ENCODE measurements around the gene CKMT2. TPM values are rescaled to one million over a fixed set of nuclear protein-coding genes. Genes with fewer than 3 reads are reported as not detected.

CKMT2 gene
- total RNA-seq, 6 experiments from 2014 or later, result not detected

DNA sequence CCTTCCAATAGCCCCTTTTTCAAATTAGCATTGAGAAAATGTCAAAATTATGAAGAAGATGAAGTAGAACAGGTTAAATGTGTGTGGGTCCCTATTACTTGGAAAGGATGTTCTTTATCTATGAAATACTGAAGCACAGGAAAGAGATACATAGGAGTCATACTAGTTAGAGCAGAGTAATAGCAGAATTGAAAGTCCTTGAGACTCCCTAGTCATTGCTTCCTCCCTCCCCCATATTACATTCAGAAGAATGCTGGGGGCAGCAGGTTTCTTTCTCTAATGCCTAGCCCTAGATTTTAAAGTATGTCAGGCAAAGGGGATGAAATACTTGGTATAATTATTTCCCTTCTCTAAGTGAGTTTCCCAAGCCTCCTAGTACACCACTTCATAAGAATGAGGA lies 72.7 kb downstream of the CKMT2 start:
- DNase-seq, result no peak
- peaks cover 8% of the 10 kb centered on the region for H3K36me3 Mint-ChIP-seq (ENCODE audit: low read depth)
- no peaks in the 10 kb centered on the region for H3K9me3 Mint-ChIP-seq
- H3K4me1 Mint-ChIP-seq (ENCODE audit: low read depth), result peaks cover 13% of the 10 kb centered on the region
- H3K27me3 Mint-ChIP-seq (ENCODE audit: insufficient read depth), result peaks cover 3% of the 10 kb centered on the region
- H3K27ac Mint-ChIP-seq, result no peak overlapping the region
- no peak overlapping the region for H3K4me3 Mint-ChIP-seq
- TF ChIP-seq, protein P1, sequence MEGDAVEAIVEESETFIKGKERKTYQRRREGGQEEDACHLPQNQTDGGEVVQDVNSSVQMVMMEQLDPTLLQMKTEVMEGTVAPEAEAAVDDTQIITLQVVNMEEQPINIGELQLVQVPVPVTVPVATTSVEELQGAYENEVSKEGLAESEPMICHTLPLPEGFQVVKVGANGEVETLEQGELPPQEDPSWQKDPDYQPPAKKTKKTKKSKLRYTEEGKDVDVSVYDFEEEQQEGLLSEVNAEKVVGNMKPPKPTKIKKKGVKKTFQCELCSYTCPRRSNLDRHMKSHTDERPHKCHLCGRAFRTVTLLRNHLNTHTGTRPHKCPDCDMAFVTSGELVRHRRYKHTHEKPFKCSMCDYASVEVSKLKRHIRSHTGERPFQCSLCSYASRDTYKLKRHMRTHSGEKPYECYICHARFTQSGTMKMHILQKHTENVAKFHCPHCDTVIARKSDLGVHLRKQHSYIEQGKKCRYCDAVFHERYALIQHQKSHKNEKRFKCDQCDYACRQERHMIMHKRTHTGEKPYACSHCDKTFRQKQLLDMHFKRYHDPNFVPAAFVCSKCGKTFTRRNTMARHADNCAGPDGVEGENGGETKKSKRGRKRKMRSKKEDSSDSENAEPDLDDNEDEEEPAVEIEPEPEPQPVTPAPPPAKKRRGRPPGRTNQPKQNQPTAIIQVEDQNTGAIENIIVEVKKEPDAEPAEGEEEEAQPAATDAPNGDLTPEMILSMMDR (IDR thresholded peaks at IDR 0.05), result no peak

GRCh38 chr5:81308836-81309235 lies 75.7 kb downstream of the CKMT2 start:
- Mint-ChIP-seq H3K36me3 (ENCODE audit: low read depth) (peaks cover 29% of the 10 kb centered on the region), H3K4me1 (ENCODE audit: low read depth) (peaks cover 5% of the 10 kb centered on the region), H3K27ac (no peak overlapping the region), H3K4me3 (no peak overlapping the region), H3K9me3 (no peaks in the 10 kb centered on the region), H3K27me3 (ENCODE audit: insufficient read depth) (no peaks in the 10 kb centered on the region)
- DNase-seq, result no peak
- TF ChIP-seq, protein P1 (IDR thresholded peaks at IDR 0.05), result no peak

DNA sequence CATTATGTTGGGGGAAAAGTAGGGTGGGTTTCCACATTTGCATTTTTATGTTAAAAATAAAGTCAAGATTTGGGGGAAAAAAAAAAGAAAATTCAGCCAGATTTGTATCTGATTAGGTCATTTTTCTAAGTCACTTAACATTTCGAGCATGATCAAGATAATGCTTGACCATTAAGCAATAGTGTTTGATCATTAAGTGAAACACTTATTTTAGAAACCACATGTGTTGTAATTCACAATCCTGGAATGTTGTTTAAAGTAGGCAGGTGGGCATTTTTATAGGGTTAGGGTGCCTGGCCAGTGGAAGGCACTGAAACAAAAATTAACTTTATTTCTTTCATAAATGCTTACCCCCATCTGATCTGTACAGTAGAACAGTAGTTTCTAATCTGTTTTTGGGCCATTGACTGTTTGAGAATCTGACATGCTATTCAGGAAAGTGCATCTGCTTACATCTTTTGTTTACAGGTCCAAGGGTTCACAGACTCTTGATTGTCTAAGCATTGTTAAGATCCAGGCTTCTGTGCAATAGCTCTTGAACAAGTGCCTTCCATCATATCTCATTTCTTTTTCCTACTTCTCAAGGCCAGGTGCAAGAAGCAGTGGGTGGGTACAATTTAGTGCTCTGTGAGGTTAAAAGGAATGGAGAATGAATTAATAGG lies 77.4 kb downstream of the CKMT2 start:
- no peaks in the 10 kb centered on the region; the same call in 1 of the 2 replicates for H3K27me3 Mint-ChIP-seq (ENCODE audit: insufficient read depth)
- no peak overlapping the region for H3K27ac Mint-ChIP-seq
- H3K36me3 Mint-ChIP-seq (ENCODE audit: low read depth), result peaks cover 37% of the 10 kb centered on the region
- H3K4me3 Mint-ChIP-seq, result no peak overlapping the region
- DNase-seq, result no peak
- peaks cover 14% of the 10 kb centered on the region for H3K4me1 Mint-ChIP-seq (ENCODE audit: low read depth)
- TF ChIP-seq, protein P1 (IDR thresholded peaks at IDR 0.05), result no peak
- H3K9me3 Mint-ChIP-seq, result no peaks in the 10 kb centered on the region

DNA sequence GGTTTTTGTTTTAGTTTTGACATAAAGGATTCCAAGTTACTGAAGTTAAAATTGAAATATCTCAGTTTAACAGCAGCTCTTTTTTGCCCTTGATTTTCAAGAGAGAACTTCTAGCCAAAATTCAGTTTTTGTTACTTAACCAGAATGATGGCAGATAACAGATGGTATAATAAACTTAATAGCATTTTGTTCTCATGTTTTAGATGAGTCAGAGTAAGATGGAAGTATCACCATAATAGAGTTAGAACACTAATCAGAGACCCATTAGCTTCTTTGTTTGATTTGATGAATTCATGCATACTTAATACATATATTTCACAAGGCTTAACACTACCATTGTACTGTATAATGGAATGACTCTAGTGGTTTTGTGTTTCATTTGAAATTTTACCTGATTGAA lies 80.2 kb downstream of the CKMT2 start:
- no peak overlapping the region for H3K27ac Mint-ChIP-seq
- no peak for DNase-seq
- peaks cover 19% of the 10 kb centered on the region for H3K4me1 Mint-ChIP-seq (ENCODE audit: low read depth)
- TF ChIP-seq, protein P1 (IDR thresholded peaks at IDR 0.05), result no peak
- no peaks in the 10 kb centered on the region; the same call in 1 of the 2 replicates for H3K27me3 Mint-ChIP-seq (ENCODE audit: insufficient read depth)
- H3K9me3 Mint-ChIP-seq, result no peaks in the 10 kb centered on the region
- peaks cover 42% of the 10 kb centered on the region for H3K36me3 Mint-ChIP-seq (ENCODE audit: low read depth)
- no peak overlapping the region for H3K4me3 Mint-ChIP-seq

DNA sequence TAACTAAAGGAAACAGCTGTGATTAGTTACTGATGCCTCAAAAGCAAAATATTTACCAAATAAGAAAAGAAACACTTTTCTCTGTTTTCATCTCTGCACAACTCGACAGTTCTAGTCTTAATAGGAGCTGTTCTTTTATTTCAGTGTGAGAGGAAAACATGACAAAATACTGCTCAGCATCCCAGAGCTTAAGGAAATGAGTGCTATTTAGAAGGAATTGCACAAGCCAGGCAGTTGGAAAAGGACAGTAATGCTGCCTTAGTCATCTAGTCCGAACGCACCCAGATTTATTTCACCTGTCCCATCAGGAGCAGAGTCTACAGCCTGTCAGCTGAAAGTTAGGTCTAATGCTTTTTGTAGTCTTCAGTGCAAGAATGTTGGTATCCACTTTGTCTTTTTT lies 80.6 kb downstream of the CKMT2 start:
- peaks cover 19% of the 10 kb centered on the region for H3K4me1 Mint-ChIP-seq (ENCODE audit: low read depth)
- peaks cover 42% of the 10 kb centered on the region for H3K36me3 Mint-ChIP-seq (ENCODE audit: low read depth)
- DNase-seq, result no peak
- TF ChIP-seq, protein P1 (IDR thresholded peaks at IDR 0.05), result no peak
- no peaks in the 10 kb centered on the region for H3K9me3 Mint-ChIP-seq
- no peak overlapping the region for H3K27ac Mint-ChIP-seq
- no peaks in the 10 kb centered on the region; the same call in 1 of the 2 replicates for H3K27me3 Mint-ChIP-seq (ENCODE audit: insufficient read depth)
- no peak overlapping the region for H3K4me3 Mint-ChIP-seq

Data from HFFc6 (cell line).